GM23338 (cell line): ENCODE data around the gene ZNF583. TPM values are rescaled to one million over a fixed set of nuclear protein-coding genes. Genes with fewer than 3 reads are reported as not detected.

ENCODE experiments used
- ATAC-seq: fragments of 200-7000 bp; cut with Tn5 transposase; 3 replicates; pipeline ENCODE4 v1.9.1; 2020
- DNase-seq: peaks from one replicate; pipeline ENCODE4 v3.0.0-alpha.2; 2015; ENCODE audit warnings: low spot score
- H2AFZ ChIP-seq: fragments of 200-600 bp; sonication (generic); 2 replicates; pipeline ENCODE4 v1.8.0; 2016; ENCODE audit warnings: antibody characterized with exemption, mild to moderate bottlenecking, moderate library complexity
- H3F3A ChIP-seq: fragments of 200-600 bp; sonication (generic); replicated peaks from 2 replicates; pipeline ENCODE4 v1.8.0; 2017; ENCODE audit warnings: antibody characterized with exemption, mixed run types, low read depth
- H3K27ac ChIP-seq: fragments of 200-600 bp; sonication (generic); 2 replicates; pipeline ENCODE4 v1.6.1; 2016; ENCODE audit warnings: low read depth
- H3K27me3 ChIP-seq: fragments of 200-600 bp; sonication (generic); 2 replicates; pipeline ENCODE4 v1.8.0; 2016; ENCODE audit warnings: mild to moderate bottlenecking, mixed run types, moderate library complexity; ENCODE audit not compliant: insufficient read depth
- H3K36me3 ChIP-seq: fragments of 200-600 bp; sonication (generic); 2 replicates; pipeline ENCODE4 v1.8.0; 2016; ENCODE audit warnings: mild to moderate bottlenecking; ENCODE audit not compliant: insufficient read depth
- H3K4me1 ChIP-seq: fragments of 200-600 bp; sonication (generic); 2 replicates; pipeline ENCODE4 v1.8.0; 2016; ENCODE audit warnings: mild to moderate bottlenecking, moderate library complexity; ENCODE audit not compliant: insufficient read depth
- H3K4me2 ChIP-seq: fragments of 200-600 bp; sonication (generic); 2 replicates; pipeline ENCODE4 v1.7.1; 2017; ENCODE audit warnings: mixed run types
- H3K4me3 ChIP-seq: fragments of 200-600 bp; sonication (generic); 2 replicates; pipeline ENCODE4 v1.6.1; 2016; ENCODE audit warnings: mixed run types
- H3K79me2 ChIP-seq: fragments of 200-600 bp; sonication (generic); replicated peaks from 2 replicates; pipeline ENCODE4 v1.8.0; 2017; ENCODE audit warnings: mild to moderate bottlenecking; ENCODE audit not compliant: insufficient read depth
- H3K9me2 ChIP-seq: fragments of 200-600 bp; sonication (generic); 2 replicates; pipeline ENCODE4 v1.8.0; 2017; ENCODE audit not compliant: insufficient read depth
- H4K20me1 ChIP-seq: fragments of 200-600 bp; sonication (generic); replicated peaks from 2 replicates; pipeline ENCODE4 v1.8.0; 2017; ENCODE audit warnings: mild to moderate bottlenecking; ENCODE audit not compliant: insufficient read depth
- H3K27ac Mint-ChIP-seq: 2 replicates; pipeline ENCODE4 v1.8.0; 2020; ENCODE audit warnings: inconsistent platforms, mild to moderate bottlenecking, moderate library complexity, mixed read lengths
- H3K27me3 Mint-ChIP-seq: 3 replicates; pipeline ENCODE4 v1.8.0; 2022; ENCODE audit warnings: low read depth, mild to moderate bottlenecking, moderate library complexity, mixed read lengths, inconsistent platforms; ENCODE audit not compliant: insufficient read depth, poor library complexity
- H3K36me3 Mint-ChIP-seq: 3 replicates; pipeline ENCODE4 v1.8.0; 2021; ENCODE audit warnings: low read depth, mild to moderate bottlenecking, inconsistent platforms, moderate library complexity, mixed read lengths
- H3K4me1 Mint-ChIP-seq: 3 replicates; pipeline ENCODE4 v1.8.0; 2020; ENCODE audit warnings: mild to moderate bottlenecking, inconsistent platforms, mixed read lengths
- H3K4me3 Mint-ChIP-seq: 3 replicates; pipeline ENCODE4 v1.8.0; 2021; ENCODE audit warnings: moderate library complexity, mild to moderate bottlenecking, inconsistent platforms, mixed read lengths
- H3K9me3 Mint-ChIP-seq: 3 replicates; pipeline ENCODE4 v1.8.0; 2020; ENCODE audit warnings: moderate library complexity, mild to moderate bottlenecking, inconsistent platforms, mixed read lengths
- CREB1 ChIP-seq: fragments of 250-450 bp; sonication (Bioruptor Pico); IDR thresholded peaks from 2 replicates; pipeline ENCODE4 v1.5.0; 2020; ENCODE audit warnings: low read depth, mild to moderate bottlenecking, moderate library complexity
- EZH2 ChIP-seq: fragments of 200-600 bp; sonication (generic); IDR thresholded peaks from one replicate; pipeline ENCODE4 v1.8.0; 2017; ENCODE audit warnings: antibody characterized with exemption, mild to moderate bottlenecking, low read depth; ENCODE audit not compliant: unreplicated experiment
- EZH2phosphoT487 ChIP-seq: fragments of 200-600 bp; sonication (generic); IDR thresholded peaks from one replicate; pipeline ENCODE4 v1.8.1; 2018; ENCODE audit warnings: antibody characterized with exemption; ENCODE audit not compliant: unreplicated experiment
- JUNB ChIP-seq: IDR thresholded peaks from one replicate; pipeline ENCODE4 v1.6.1; 2016; ENCODE audit warnings: antibody characterized with exemption; ENCODE audit not compliant: unreplicated experiment
- NANOG ChIP-seq: IDR thresholded peaks from 2 replicates; pipeline ENCODE4 v1.6.1; 2016; ENCODE audit warnings: antibody characterized with exemption, borderline replicate concordance
- POLR2AphosphoS5 ChIP-seq: IDR thresholded peaks from 2 replicates; pipeline ENCODE4 v1.6.1; 2016; ENCODE audit warnings: antibody characterized with exemption, low read depth
- STAT1 ChIP-seq: IDR thresholded peaks from one replicate; pipeline ENCODE4 v1.6.1; 2016; ENCODE audit warnings: antibody characterized with exemption; ENCODE audit not compliant: unreplicated experiment
- ZNF114 ChIP-seq: fragments of 250-450 bp; sonication (Bioruptor Pico); IDR thresholded peaks from 2 replicates; pipeline ENCODE4 v1.5.0; 2020; ENCODE audit warnings: mild to moderate bottlenecking, moderate library complexity
- ZNF331 ChIP-seq: fragments of 250-450 bp; sonication (Bioruptor Pico); IDR thresholded peaks from 2 replicates; pipeline ENCODE4 v1.5.0; 2020; ENCODE audit warnings: low read depth, mild to moderate bottlenecking, moderate library complexity
- polyA plus RNA-seq: library from polyadenylated mRNA; unstranded; fragments of >200 nt; fragmentation: Nextera tagmentation; extraction: Ambion mirVana; gene quantifications from 2 replicates; pipeline ENCODE4 v1.2.1, GENCODE V29; 2016
- total RNA-seq: library from RNA; depleted of rRNA; stranded (reverse); fragments of >200 nt; shearing (Covaris generic); gene quantifications from 2 replicates; pipeline ENCODE4 v1.2.3, GENCODE V29; 2014
- TF ChIP-seq, protein P1 (sequence below): IDR thresholded peaks from 2 replicates; pipeline ENCODE4 v1.6.1; 2016; ENCODE audit warnings: antibody characterized with exemption
- TF ChIP-seq, protein P2 (sequence below), 2 experiments: fragments of 200-600 bp in 1 of 2; sonication (generic) in 1 of 2; conservative IDR thresholded peaks; 2 replicates each; pipeline versions ENCODE4 v1.5.1 to v1.6.1; 2016 to 2017; ENCODE audit warnings: antibody characterized with exemption in 2 of 2, low read depth in 2 of 2, mild to moderate bottlenecking in 2 of 2, moderate library complexity in 1 of 2

Gene ZNF583
- total and polyA plus RNA-seq, 2 experiments from 2014 or later = 2.4 to 6.3 TPM

DNA sequence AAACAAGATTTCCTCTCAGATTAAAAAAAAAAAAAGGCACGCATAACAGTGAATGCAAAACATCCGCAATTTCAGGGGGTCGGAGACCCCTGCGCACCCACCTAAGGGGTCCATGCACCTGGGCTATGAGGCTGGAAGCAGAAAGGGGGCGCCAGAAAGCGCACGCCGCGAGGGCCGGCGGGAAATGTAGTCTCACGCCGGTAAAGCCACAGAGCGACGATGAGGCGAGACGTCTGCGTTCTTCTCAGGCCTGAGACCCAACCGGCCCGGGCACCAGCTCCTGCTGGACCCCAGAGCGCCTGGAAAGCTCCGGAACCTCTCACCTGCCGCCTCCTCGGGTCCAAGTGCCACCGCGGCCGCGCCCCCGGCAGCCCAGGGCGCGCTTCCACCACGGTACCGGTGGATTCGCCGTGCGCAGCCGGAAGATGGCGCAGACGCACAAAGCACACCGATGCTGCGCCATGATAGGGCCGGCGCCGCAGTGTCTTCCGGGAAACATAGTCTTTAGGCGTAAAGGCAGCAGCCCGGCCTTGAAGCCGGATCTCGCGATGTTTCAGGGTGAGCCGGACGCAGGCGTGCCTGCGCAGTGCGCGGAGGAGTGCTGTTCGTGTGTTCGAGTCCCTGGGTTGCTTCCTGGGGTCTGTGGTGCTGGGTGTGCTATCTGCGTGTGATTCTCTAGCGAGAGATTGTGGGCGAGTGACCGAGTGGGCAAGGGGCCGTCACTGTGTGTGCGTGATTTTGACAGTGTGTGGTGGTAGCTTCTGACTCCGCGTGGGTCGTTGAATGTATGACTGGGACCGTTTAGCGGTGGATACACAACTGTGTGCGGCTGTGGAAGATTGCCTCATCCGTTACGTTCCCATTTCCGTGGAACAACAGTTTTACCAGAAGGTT is 10.8 kb upstream of the ZNF583 start, which contains the start of gene ZNF582:
TSS of gene ZNF582 (minus strand) at position 416 of the 894 bp plus-strand sequence. CDS start 1,782 bp downstream, outside the sequence.
- H3K9me2 ChIP-seq = no peaks in the 10 kb centered on the region
- H3K4me3 ChIP-seq = peak within 1 kb of the TSS; percentile 80
- H3K4me1 ChIP-seq = no peaks in the 10 kb centered on the region; the same call in 1 of the 2 replicates
- TF ChIP-seq, protein P1, sequence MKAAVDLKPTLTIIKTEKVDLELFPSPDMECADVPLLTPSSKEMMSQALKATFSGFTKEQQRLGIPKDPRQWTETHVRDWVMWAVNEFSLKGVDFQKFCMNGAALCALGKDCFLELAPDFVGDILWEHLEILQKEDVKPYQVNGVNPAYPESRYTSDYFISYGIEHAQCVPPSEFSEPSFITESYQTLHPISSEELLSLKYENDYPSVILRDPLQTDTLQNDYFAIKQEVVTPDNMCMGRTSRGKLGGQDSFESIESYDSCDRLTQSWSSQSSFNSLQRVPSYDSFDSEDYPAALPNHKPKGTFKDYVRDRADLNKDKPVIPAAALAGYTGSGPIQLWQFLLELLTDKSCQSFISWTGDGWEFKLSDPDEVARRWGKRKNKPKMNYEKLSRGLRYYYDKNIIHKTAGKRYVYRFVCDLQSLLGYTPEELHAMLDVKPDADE = peak; percentile 85
- TF ChIP-seq, protein P2, sequence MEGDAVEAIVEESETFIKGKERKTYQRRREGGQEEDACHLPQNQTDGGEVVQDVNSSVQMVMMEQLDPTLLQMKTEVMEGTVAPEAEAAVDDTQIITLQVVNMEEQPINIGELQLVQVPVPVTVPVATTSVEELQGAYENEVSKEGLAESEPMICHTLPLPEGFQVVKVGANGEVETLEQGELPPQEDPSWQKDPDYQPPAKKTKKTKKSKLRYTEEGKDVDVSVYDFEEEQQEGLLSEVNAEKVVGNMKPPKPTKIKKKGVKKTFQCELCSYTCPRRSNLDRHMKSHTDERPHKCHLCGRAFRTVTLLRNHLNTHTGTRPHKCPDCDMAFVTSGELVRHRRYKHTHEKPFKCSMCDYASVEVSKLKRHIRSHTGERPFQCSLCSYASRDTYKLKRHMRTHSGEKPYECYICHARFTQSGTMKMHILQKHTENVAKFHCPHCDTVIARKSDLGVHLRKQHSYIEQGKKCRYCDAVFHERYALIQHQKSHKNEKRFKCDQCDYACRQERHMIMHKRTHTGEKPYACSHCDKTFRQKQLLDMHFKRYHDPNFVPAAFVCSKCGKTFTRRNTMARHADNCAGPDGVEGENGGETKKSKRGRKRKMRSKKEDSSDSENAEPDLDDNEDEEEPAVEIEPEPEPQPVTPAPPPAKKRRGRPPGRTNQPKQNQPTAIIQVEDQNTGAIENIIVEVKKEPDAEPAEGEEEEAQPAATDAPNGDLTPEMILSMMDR (conservative IDR thresholded peaks at IDR 0.05; ENCODE audit: low read depth in 2 of 2) = peak; percentile 73 to 80
- TF ChIP-seq POLR2AphosphoS5 = peak; percentile 86
- no peak for TF ChIP-seq STAT1
- no peaks in the 10 kb centered on the region for H3F3A ChIP-seq
- no peaks in the 10 kb centered on the region for H4K20me1 ChIP-seq
- H3K79me2 ChIP-seq = no peaks in the 10 kb centered on the region
- H3K36me3 Mint-ChIP-seq = peaks cover 74% of the 10 kb centered on the region
- ATAC-seq (peak; percentile 98), DNase-seq (peak; percentile 99)
- H3K4me3 Mint-ChIP-seq = peak within 1 kb of the TSS; percentile 96
- H3K27me3 Mint-ChIP-seq = peaks cover 8% of the 10 kb centered on the region
- H3K4me2 ChIP-seq = peak within 1 kb of the TSS; percentile 75
- H3K9me3 Mint-ChIP-seq = peaks cover 37% of the 10 kb centered on the region
- no peaks in the 10 kb centered on the region for H3K27me3 ChIP-seq
- peak within 1 kb of the TSS; percentile 77 for H2AFZ ChIP-seq
- H3K27ac Mint-ChIP-seq = peak within 1 kb of the TSS; percentile 97
- H3K4me1 Mint-ChIP-seq = peaks cover 6% of the 10 kb centered on the region; the same call in 2 of the 3 replicates
- H3K27ac ChIP-seq = peak within 1 kb of the TSS; percentile 82
- H3K36me3 ChIP-seq = peaks cover 12% of the 10 kb centered on the region

DNA sequence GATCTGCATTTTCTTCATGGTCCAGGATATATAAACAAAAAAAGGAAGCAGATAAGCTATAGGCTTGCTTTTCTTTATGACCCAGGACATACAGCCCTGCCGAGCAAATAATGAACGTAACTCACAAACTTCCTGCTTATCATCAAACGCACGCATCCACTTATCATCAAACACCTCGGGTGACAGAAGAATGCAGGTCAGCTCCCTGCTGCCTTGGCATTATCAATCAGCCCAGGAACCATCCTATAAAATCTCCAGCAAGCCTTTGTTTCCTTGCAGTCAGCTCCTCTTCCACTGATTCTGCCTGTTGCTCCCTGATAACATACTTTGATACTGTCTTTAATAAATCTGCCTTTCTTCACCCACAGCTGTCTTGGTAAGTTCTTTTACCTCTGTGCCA is 5.3 kb upstream of the ZNF583 start:
- no peaks in the 10 kb centered on the region for H3K9me2 ChIP-seq
- Mint-ChIP-seq H3K4me3 (no peak overlapping the region), H3K27ac (no peak overlapping the region), H3K36me3 (peaks cover 83% of the 10 kb centered on the region), H3K9me3 (peaks cover 73% of the 10 kb centered on the region), H3K27me3 (peaks cover 5% of the 10 kb centered on the region), H3K4me1 (peaks cover 5% of the 10 kb centered on the region; the same call in 2 of the 3 replicates)
- DNase-seq (no peak), ATAC-seq (no peak)
- no peak overlapping the region for H3K4me3 ChIP-seq
- H2AFZ ChIP-seq = no peak overlapping the region
- H4K20me1 ChIP-seq = no peaks in the 10 kb centered on the region
- peaks cover 8% of the 10 kb centered on the region; the same call in 1 of the 2 replicates for H3K4me1 ChIP-seq
- H3K27ac ChIP-seq = no peak overlapping the region
- H3K79me2 ChIP-seq = peaks cover 4% of the 10 kb centered on the region; the same call in 1 of the 2 replicates
- H3K36me3 ChIP-seq = peaks cover 30% of the 10 kb centered on the region
- no peak overlapping the region for H3K4me2 ChIP-seq
- no peaks in the 10 kb centered on the region for H3K27me3 ChIP-seq
- no peaks in the 10 kb centered on the region for H3F3A ChIP-seq
- TF ChIP-seq JUNB (no peak), CREB1 (no peak), EZH2 (no peak), ZNF114 (CRISPR knock-in tag) (no peak), NANOG (no peak), EZH2phosphoT487 (no peak), ZNF331 (CRISPR knock-in tag) (no peak), STAT1 (no peak)
- TF ChIP-seq, protein P2 (conservative IDR thresholded peaks at IDR 0.05; ENCODE audit: low read depth in 2 of 2) = no peak
- TF ChIP-seq, protein P1 = no peak
